ENCODE data around the gene MYADML2. TPM values are rescaled to one million over a fixed set of nuclear protein-coding genes. Genes with fewer than 3 reads are reported as not detected.

MYADML2 gene
- total RNA-seq, 1 donor from 2014 or later = 0.69 TPM

GRCh38 chr17:81964081-81964849 is 17.2 kb upstream of the MYADML2 start:
- Mint-ChIP-seq H3K4me1 (ENCODE audit: low read depth, unreplicated experiment) (peaks cover 11% of the 10 kb centered on the region), H3K27me3 (ENCODE audit: unreplicated experiment) (peaks cover 16% of the 10 kb centered on the region), H3K4me3 (ENCODE audit: unreplicated experiment) (peak overlapping the region; percentile 65), H3K9me3 (ENCODE audit: unreplicated experiment) (peaks cover 22% of the 10 kb centered on the region), H3K27ac (ENCODE audit: unreplicated experiment) (peak overlapping the region; percentile 71), H3K36me3 (ENCODE audit: unreplicated experiment) (no peaks in the 10 kb centered on the region)
- no peak for DNase-seq
- TF ChIP-seq, protein P1, sequence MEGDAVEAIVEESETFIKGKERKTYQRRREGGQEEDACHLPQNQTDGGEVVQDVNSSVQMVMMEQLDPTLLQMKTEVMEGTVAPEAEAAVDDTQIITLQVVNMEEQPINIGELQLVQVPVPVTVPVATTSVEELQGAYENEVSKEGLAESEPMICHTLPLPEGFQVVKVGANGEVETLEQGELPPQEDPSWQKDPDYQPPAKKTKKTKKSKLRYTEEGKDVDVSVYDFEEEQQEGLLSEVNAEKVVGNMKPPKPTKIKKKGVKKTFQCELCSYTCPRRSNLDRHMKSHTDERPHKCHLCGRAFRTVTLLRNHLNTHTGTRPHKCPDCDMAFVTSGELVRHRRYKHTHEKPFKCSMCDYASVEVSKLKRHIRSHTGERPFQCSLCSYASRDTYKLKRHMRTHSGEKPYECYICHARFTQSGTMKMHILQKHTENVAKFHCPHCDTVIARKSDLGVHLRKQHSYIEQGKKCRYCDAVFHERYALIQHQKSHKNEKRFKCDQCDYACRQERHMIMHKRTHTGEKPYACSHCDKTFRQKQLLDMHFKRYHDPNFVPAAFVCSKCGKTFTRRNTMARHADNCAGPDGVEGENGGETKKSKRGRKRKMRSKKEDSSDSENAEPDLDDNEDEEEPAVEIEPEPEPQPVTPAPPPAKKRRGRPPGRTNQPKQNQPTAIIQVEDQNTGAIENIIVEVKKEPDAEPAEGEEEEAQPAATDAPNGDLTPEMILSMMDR (IDR thresholded peaks at IDR 0.05; ENCODE audit: partially characterized antibody, unreplicated experiment) = no peak

GRCh38 chr17:81962499-81963441 is 15.7 kb upstream of the MYADML2 start:
- DNase-seq = no peak
- Mint-ChIP-seq H3K27ac (ENCODE audit: unreplicated experiment) (no peak overlapping the region), H3K27me3 (ENCODE audit: unreplicated experiment) (peaks cover 12% of the 10 kb centered on the region), H3K9me3 (ENCODE audit: unreplicated experiment) (peaks cover 25% of the 10 kb centered on the region), H3K4me1 (ENCODE audit: low read depth, unreplicated experiment) (peaks cover 11% of the 10 kb centered on the region), H3K4me3 (ENCODE audit: unreplicated experiment) (peak overlapping the region; percentile 59), H3K36me3 (ENCODE audit: unreplicated experiment) (peaks cover 4% of the 10 kb centered on the region)
- TF ChIP-seq, protein P1 (IDR thresholded peaks at IDR 0.05; ENCODE audit: partially characterized antibody, unreplicated experiment) = no peak

DNA sequence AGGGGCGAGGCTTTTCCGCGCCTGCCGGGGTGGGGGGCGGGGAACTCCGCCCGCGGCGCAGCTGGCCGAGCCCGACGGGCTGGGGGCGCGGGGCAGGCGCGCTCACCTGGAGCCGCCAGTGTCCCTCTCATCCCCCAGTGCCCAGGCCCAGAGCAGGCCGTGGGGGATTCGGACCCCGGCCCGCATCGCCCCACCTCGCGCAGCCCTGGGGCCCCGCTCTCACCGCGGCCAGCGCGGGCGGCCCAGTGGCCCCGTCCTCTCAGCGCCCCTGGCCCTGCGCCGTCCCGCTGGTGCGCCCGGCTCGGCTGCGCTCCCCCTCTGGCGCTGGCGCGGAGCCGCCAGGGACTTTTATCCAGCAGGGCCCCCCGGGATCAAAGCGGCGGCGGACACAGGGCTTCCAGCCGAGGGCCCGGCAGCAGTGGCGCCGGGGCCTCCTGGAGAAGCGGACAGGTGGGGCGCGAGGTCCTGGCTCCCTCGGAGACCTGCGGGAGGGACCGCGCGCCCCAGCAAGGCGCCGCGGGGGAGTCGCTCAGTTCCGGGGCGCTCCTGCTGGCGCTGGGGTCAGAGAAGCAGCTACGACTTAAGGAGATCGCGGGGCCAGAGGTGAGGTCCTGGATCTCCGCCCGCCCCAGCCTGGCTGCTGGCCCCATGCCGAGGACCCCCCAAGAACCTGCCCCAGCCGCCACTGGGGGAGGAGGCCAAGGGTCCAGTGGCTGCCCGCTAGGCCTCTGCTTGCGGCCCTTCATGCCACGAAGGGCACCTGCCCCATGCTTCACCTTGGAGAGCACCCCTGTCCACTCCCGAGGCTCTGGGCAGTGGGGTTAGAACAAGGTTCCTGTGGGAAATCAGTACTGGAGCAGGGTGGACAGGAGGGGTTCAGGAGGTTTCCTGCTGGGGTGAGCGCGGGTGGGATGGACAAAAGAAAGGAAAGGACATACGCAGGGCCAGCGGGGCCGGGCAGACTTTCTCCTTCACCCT is 14.8 kb upstream of the MYADML2 start:
- H3K9me3 Mint-ChIP-seq (ENCODE audit: unreplicated experiment) = peaks cover 28% of the 10 kb centered on the region
- H3K4me1 Mint-ChIP-seq (ENCODE audit: low read depth, unreplicated experiment) = peaks cover 16% of the 10 kb centered on the region
- peak overlapping the region; percentile 59 for H3K4me3 Mint-ChIP-seq (ENCODE audit: unreplicated experiment)
- no peak overlapping the region for H3K27ac Mint-ChIP-seq (ENCODE audit: unreplicated experiment)
- peaks cover 4% of the 10 kb centered on the region for H3K36me3 Mint-ChIP-seq (ENCODE audit: unreplicated experiment)
- no peak for DNase-seq
- TF ChIP-seq, protein P1 (IDR thresholded peaks at IDR 0.05; ENCODE audit: partially characterized antibody, unreplicated experiment) = no peak
- peaks cover 18% of the 10 kb centered on the region for H3K27me3 Mint-ChIP-seq (ENCODE audit: unreplicated experiment)

- peak; percentile 68 for DNase-seq
- H3K36me3 Mint-ChIP-seq (ENCODE audit: unreplicated experiment) = peaks cover 4% of the 10 kb centered on the region
- TF ChIP-seq, protein P1 (IDR thresholded peaks at IDR 0.05; ENCODE audit: partially characterized antibody, unreplicated experiment) = no peak
- no peak within 1 kb of the TSS for H3K27ac Mint-ChIP-seq (ENCODE audit: unreplicated experiment)
- H3K9me3 Mint-ChIP-seq (ENCODE audit: unreplicated experiment) = peaks cover 25% of the 10 kb centered on the region
- H3K4me3 Mint-ChIP-seq (ENCODE audit: unreplicated experiment) = no peak within 1 kb of the TSS
- H3K27me3 Mint-ChIP-seq (ENCODE audit: unreplicated experiment) = peaks cover 15% of the 10 kb centered on the region
- peaks cover 14% of the 10 kb centered on the region for H3K4me1 Mint-ChIP-seq (ENCODE audit: low read depth, unreplicated experiment)
These were observed 14.1 kb upstream of the MYADML2 start, which contains the start of gene NOTUM for GRCh38 chr17:81961087-81961511. Gene NOTUM, minus strand, starts transcription at chr17:81961187. Its CDS starts 278 bp downstream, at chr17:81960909.

Measured in glutamatergic neuron (in vitro differentiated cells).